Astrocyte (in vitro differentiated cells and primary cell): ENCODE measurements around the gene KCNQ1. TPM values are rescaled to one million over a fixed set of nuclear protein-coding genes. Genes with fewer than 3 reads are reported as not detected.

Experiments used
- DNase-seq: peaks from one replicate; pipeline ENCODE4 v3.0.0-alpha.2; 2010; ENCODE audit warnings: low read depth
- FAIRE-seq: peaks from 2 replicates; lab custom pipeline; 2011; peaks lifted over from hg19 to GRCh38; lab: Jason Lieb, UNC
- H2AFZ ChIP-seq: 2 replicates; pipeline ENCODE4 v1.6.0; 2012; ENCODE audit warnings: low read depth, low read length, inconsistent platforms
- H3K27ac ChIP-seq: 2 replicates; pipeline ENCODE4 v1.5.1; 2011; ENCODE audit warnings: low read depth, low read length, inconsistent platforms
- H3K27me3 ChIP-seq: 2 replicates; pipeline ENCODE4 v1.6.0; 2011; ENCODE audit warnings: low read length, inconsistent platforms; ENCODE audit not compliant: insufficient read depth
- H3K36me3 ChIP-seq: 2 replicates; pipeline ENCODE4 v1.5.1; 2011; ENCODE audit warnings: low read length, inconsistent platforms; ENCODE audit not compliant: insufficient read depth
- H3K4me1 ChIP-seq: 2 replicates; pipeline ENCODE4 v1.5.1; 2011; ENCODE audit warnings: low read length, inconsistent platforms; ENCODE audit not compliant: insufficient read depth
- H3K4me2 ChIP-seq: 2 replicates; pipeline ENCODE4 v1.6.0; 2012; ENCODE audit warnings: low read length, inconsistent platforms
- H3K4me3 ChIP-seq: 2 replicates; pipeline ENCODE4 v1.5.1; 2011; ENCODE audit warnings: low read depth, mild to moderate bottlenecking, low read length, inconsistent platforms; ENCODE audit not compliant: insufficient read depth
- H3K79me2 ChIP-seq: 2 replicates; pipeline ENCODE4 v1.6.0; 2012; ENCODE audit warnings: mild to moderate bottlenecking, low read length, inconsistent platforms; ENCODE audit not compliant: insufficient read depth
- H3K9ac ChIP-seq: 2 replicates; pipeline ENCODE4 v1.6.0; 2012; ENCODE audit warnings: mild to moderate bottlenecking, low read length, inconsistent platforms
- H3K9me3 ChIP-seq: 2 replicates; pipeline ENCODE4 v1.5.1; 2012; ENCODE audit warnings: low read depth, mild to moderate bottlenecking, low read length, inconsistent platforms; ENCODE audit not compliant: insufficient read depth
- H4K20me1 ChIP-seq: 2 replicates; pipeline ENCODE4 v1.6.0; 2012; ENCODE audit warnings: low read length, inconsistent platforms; ENCODE audit not compliant: insufficient read depth
- H3K27ac Mint-ChIP-seq: one replicate; pipeline ENCODE4 v1.8.0; 2021; ENCODE audit warnings: mild to moderate bottlenecking, mixed read lengths; ENCODE audit not compliant: unreplicated experiment
- H3K27me3 Mint-ChIP-seq: one replicate; pipeline ENCODE4 v1.8.0; 2021; ENCODE audit warnings: low read depth, mixed read lengths; ENCODE audit not compliant: unreplicated experiment
- H3K36me3 Mint-ChIP-seq: one replicate; pipeline ENCODE4 v1.8.0; 2021; ENCODE audit warnings: low read depth, mixed read lengths; ENCODE audit not compliant: unreplicated experiment
- H3K4me1 Mint-ChIP-seq: one replicate; pipeline ENCODE4 v1.8.0; 2021; ENCODE audit warnings: low read depth, mixed read lengths; ENCODE audit not compliant: unreplicated experiment
- H3K4me3 Mint-ChIP-seq: one replicate; pipeline ENCODE4 v1.8.0; 2021; ENCODE audit warnings: mild to moderate bottlenecking, moderate library complexity, mixed read lengths; ENCODE audit not compliant: unreplicated experiment
- H3K9me3 Mint-ChIP-seq: one replicate; pipeline ENCODE4 v1.8.0; 2021; ENCODE audit warnings: mild to moderate bottlenecking, mixed read lengths; ENCODE audit not compliant: unreplicated experiment
- EZH2 ChIP-seq: IDR thresholded peaks from 2 replicates; pipeline ENCODE4 v1.6.1; 2012; ENCODE audit warnings: mild to moderate bottlenecking, low read length, inconsistent platforms; ENCODE audit not compliant: insufficient read depth
- total RNA-seq: library from RNA; stranded (reverse); gene quantifications from 2 replicates; pipeline ENCODE4 v1.2.1, GENCODE V29; 2021
- TF ChIP-seq, protein P1 (sequence below): IDR thresholded peaks from 2 replicates; pipeline ENCODE4 v1.5.1; 2011; ENCODE audit warnings: low read depth, mild to moderate bottlenecking, inconsistent platforms, low read length, moderate library complexity; ENCODE audit not compliant: insufficient read depth

Gene KCNQ1
- total RNA-seq, 1 donor from 2014 or later: not detected

DNA sequence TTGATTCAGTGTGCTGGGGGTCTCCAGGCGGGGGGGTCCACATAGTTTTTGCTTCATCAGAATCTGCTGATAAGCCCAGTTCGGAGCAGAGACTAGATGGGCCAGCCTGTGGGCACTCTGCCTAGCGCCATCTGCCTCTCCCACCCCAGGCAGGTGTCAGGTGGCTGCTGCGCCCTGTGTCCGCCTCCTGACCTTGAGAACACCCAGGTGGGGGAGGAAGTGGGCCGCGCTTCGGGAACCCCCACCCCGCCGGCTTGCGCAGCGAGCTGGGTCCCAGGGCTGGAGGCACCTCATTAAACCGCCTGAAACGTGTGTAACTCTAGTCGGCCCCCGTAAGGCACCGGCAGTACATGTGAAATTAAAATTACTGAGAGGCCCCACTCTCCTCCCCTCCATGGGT, 113.6 kb downstream of the KCNQ1 start:
- Mint-ChIP-seq H3K9me3 (peaks cover 7% of the 10 kb centered on the region), H3K4me1 (no peaks in the 10 kb centered on the region), H3K36me3 (no peaks in the 10 kb centered on the region), H3K27me3 (peaks cover 49% of the 10 kb centered on the region), H3K27ac (no peak overlapping the region), H3K4me3 (no peak overlapping the region)
- Histone ChIP-seq H2AFZ (no peak overlapping the region), H3K36me3 (no peaks in the 10 kb centered on the region), H3K9ac (no peak overlapping the region), H3K4me1 (no peaks in the 10 kb centered on the region), H3K79me2 (no peaks in the 10 kb centered on the region), H3K9me3 (no peaks in the 10 kb centered on the region), H3K4me3 (no peak overlapping the region), H3K27ac (no peak overlapping the region), H3K27me3 (peaks cover 2% of the 10 kb centered on the region), H3K4me2 (no peak overlapping the region), H4K20me1 (no peaks in the 10 kb centered on the region)
- DNase-seq (no peak), FAIRE-seq (no peak)
- TF ChIP-seq EZH2: no peak
- TF ChIP-seq, protein P1, sequence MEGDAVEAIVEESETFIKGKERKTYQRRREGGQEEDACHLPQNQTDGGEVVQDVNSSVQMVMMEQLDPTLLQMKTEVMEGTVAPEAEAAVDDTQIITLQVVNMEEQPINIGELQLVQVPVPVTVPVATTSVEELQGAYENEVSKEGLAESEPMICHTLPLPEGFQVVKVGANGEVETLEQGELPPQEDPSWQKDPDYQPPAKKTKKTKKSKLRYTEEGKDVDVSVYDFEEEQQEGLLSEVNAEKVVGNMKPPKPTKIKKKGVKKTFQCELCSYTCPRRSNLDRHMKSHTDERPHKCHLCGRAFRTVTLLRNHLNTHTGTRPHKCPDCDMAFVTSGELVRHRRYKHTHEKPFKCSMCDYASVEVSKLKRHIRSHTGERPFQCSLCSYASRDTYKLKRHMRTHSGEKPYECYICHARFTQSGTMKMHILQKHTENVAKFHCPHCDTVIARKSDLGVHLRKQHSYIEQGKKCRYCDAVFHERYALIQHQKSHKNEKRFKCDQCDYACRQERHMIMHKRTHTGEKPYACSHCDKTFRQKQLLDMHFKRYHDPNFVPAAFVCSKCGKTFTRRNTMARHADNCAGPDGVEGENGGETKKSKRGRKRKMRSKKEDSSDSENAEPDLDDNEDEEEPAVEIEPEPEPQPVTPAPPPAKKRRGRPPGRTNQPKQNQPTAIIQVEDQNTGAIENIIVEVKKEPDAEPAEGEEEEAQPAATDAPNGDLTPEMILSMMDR: no peak

GRCh38 chr11:2558861-2559526, 114.2 kb downstream of the KCNQ1 start:
- H3K4me1 ChIP-seq: no peaks in the 10 kb centered on the region
- no peak for FAIRE-seq
- no peak overlapping the region for H3K27ac ChIP-seq
- no peaks in the 10 kb centered on the region for H3K36me3 ChIP-seq
- Mint-ChIP-seq H3K4me1 (no peaks in the 10 kb centered on the region), H3K27me3 (peaks cover 52% of the 10 kb centered on the region), H3K36me3 (no peaks in the 10 kb centered on the region), H3K27ac (no peak overlapping the region), H3K9me3 (peaks cover 7% of the 10 kb centered on the region), H3K4me3 (no peak overlapping the region)
- H3K4me2 ChIP-seq: no peak overlapping the region
- no peak overlapping the region for H3K9ac ChIP-seq
- H2AFZ ChIP-seq: no peak overlapping the region
- no peak for TF ChIP-seq EZH2
- TF ChIP-seq, protein P1: no peak
- no peak for DNase-seq
- H4K20me1 ChIP-seq: no peaks in the 10 kb centered on the region
- no peaks in the 10 kb centered on the region for H3K79me2 ChIP-seq
- peaks cover 2% of the 10 kb centered on the region for H3K27me3 ChIP-seq
- H3K9me3 ChIP-seq: no peaks in the 10 kb centered on the region
- H3K4me3 ChIP-seq: no peak overlapping the region
